ENCODE measurements around the gene BBS9. TPM values are rescaled to one million over a fixed set of nuclear protein-coding genes. Genes with fewer than 3 reads are reported as not detected.

BBS9 gene
- polyA plus RNA-seq, 1 donor from 2014 or later: 9.8 TPM

DNA sequence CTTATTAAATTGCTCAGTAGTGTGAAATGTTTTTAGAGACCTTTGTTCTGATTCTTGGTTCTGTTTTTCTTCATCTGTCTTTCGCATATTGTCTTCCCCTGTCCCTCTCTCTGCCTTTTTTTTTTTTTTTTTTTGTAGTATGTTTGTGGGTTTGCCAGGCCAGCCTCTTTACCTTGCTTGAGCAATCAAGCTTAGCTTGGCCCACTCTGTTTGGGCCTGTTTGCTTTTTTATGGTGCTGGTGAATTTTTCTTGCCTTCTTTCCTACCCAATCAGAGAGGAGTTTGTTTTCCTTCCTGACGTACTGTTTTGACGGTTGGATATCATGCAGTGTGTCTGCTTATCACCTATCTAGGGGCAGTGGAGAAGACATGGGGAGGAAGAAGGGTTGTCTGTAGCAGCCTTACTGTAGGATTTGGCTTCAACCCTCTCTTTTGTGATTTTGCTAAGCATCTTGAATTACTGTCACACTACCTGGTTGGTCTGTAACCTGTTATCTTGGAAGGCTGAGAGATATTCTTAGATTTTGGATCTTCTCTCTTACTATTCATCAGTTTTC lies 64.0 kb downstream of the BBS9 start:
- Histone ChIP-seq H3K4me3 (ENCODE audit: low read length) (no peak overlapping the region), H3F3A (ENCODE audit: insufficient read depth, low read length, poor library complexity, severe bottlenecking) (no peaks in the 10 kb centered on the region), H2AFZ (ENCODE audit: low read depth, low read length) (no peak overlapping the region), H3K9ac (ENCODE audit: low read length) (no peak overlapping the region), H3K36me3 (ENCODE audit: insufficient read depth, low read length) (no peaks in the 10 kb centered on the region), H3K9me2 (ENCODE audit: insufficient read depth, low read length) (no peaks in the 10 kb centered on the region), H3K9me3 (ENCODE audit: low read length) (no peaks in the 10 kb centered on the region), H3K27me3 (ENCODE audit: insufficient read depth, low read depth, low read length) (no peaks in the 10 kb centered on the region), H4K20me1 (ENCODE audit: insufficient read depth) (no peaks in the 10 kb centered on the region), H3K27ac (ENCODE audit: low read length) (no peak overlapping the region), H3K79me2 (replicated peaks; ENCODE audit: insufficient read depth, low read length) (no peaks in the 10 kb centered on the region), H3K4me2 (ENCODE audit: low read length) (no peak overlapping the region)
- TF ChIP-seq TAF1 (IDR thresholded peaks at IDR 0.05; ENCODE audit: low read depth): no peak
- TF ChIP-seq, protein P1, sequence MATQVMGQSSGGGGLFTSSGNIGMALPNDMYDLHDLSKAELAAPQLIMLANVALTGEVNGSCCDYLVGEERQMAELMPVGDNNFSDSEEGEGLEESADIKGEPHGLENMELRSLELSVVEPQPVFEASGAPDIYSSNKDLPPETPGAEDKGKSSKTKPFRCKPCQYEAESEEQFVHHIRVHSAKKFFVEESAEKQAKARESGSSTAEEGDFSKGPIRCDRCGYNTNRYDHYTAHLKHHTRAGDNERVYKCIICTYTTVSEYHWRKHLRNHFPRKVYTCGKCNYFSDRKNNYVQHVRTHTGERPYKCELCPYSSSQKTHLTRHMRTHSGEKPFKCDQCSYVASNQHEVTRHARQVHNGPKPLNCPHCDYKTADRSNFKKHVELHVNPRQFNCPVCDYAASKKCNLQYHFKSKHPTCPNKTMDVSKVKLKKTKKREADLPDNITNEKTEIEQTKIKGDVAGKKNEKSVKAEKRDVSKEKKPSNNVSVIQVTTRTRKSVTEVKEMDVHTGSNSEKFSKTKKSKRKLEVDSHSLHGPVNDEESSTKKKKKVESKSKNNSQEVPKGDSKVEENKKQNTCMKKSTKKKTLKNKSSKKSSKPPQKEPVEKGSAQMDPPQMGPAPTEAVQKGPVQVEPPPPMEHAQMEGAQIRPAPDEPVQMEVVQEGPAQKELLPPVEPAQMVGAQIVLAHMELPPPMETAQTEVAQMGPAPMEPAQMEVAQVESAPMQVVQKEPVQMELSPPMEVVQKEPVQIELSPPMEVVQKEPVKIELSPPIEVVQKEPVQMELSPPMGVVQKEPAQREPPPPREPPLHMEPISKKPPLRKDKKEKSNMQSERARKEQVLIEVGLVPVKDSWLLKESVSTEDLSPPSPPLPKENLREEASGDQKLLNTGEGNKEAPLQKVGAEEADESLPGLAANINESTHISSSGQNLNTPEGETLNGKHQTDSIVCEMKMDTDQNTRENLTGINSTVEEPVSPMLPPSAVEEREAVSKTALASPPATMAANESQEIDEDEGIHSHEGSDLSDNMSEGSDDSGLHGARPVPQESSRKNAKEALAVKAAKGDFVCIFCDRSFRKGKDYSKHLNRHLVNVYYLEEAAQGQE (IDR thresholded peaks at IDR 0.05; ENCODE audit: borderline replicate concordance): no peak
- TF ChIP-seq EZH2 (IDR thresholded peaks at IDR 0.05; ENCODE audit: borderline replicate concordance, insufficient read depth, low read length, poor library complexity, severe bottlenecking): no peak
- TF ChIP-seq, protein P2, sequence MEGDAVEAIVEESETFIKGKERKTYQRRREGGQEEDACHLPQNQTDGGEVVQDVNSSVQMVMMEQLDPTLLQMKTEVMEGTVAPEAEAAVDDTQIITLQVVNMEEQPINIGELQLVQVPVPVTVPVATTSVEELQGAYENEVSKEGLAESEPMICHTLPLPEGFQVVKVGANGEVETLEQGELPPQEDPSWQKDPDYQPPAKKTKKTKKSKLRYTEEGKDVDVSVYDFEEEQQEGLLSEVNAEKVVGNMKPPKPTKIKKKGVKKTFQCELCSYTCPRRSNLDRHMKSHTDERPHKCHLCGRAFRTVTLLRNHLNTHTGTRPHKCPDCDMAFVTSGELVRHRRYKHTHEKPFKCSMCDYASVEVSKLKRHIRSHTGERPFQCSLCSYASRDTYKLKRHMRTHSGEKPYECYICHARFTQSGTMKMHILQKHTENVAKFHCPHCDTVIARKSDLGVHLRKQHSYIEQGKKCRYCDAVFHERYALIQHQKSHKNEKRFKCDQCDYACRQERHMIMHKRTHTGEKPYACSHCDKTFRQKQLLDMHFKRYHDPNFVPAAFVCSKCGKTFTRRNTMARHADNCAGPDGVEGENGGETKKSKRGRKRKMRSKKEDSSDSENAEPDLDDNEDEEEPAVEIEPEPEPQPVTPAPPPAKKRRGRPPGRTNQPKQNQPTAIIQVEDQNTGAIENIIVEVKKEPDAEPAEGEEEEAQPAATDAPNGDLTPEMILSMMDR (IDR thresholded peaks at IDR 0.05; ENCODE audit: poor library complexity, severe bottlenecking): no peak
- TF ChIP-seq POLR2AphosphoS5 (IDR thresholded peaks at IDR 0.05): no peak
- no peak for TF ChIP-seq EP300 (conservative IDR thresholded peaks at IDR 0.05; ENCODE audit: poor library complexity, severe bottlenecking)
- no peak for TF ChIP-seq SMC3 (conservative IDR thresholded peaks at IDR 0.05; ENCODE audit: poor library complexity)
- TF ChIP-seq RAD21 (conservative IDR thresholded peaks at IDR 0.05): no peak
- TF ChIP-seq MXI1 (conservative IDR thresholded peaks at IDR 0.05; ENCODE audit: poor library complexity, severe bottlenecking): no peak

DNA sequence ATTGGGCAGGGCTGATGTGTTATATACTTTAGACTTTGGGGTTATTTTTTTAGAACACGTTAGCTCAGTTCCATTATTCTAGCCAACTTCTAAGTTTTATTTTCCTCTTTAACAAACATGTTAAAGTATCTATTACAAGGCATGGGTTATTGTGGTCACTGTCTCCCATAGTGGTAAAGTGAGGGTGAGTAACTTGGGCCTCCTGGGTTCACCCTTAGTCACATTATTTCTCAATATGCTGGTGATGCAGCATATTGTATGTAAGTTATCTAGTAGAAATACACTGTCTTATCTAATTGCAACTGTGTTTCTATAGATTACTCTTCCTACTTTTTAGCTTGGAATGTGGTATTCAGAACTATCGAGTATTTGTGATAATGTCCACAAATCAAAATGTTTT lies 65.9 kb downstream of the BBS9 start:
- Histone ChIP-seq H3K9me2 (ENCODE audit: insufficient read depth, low read length) (no peaks in the 10 kb centered on the region), H3K4me2 (ENCODE audit: low read length) (no peak overlapping the region), H3K4me3 (ENCODE audit: low read length) (no peak overlapping the region), H3K9ac (ENCODE audit: low read length) (no peak overlapping the region), H3K27me3 (ENCODE audit: insufficient read depth, low read depth, low read length) (no peaks in the 10 kb centered on the region), H3K79me2 (replicated peaks; ENCODE audit: insufficient read depth, low read length) (no peaks in the 10 kb centered on the region), H2AFZ (ENCODE audit: low read depth, low read length) (no peak overlapping the region), H3F3A (ENCODE audit: insufficient read depth, low read length, poor library complexity, severe bottlenecking) (no peaks in the 10 kb centered on the region), H4K20me1 (ENCODE audit: insufficient read depth) (no peaks in the 10 kb centered on the region), H3K9me3 (ENCODE audit: low read length) (no peaks in the 10 kb centered on the region), H3K36me3 (ENCODE audit: insufficient read depth, low read length) (no peaks in the 10 kb centered on the region), H3K27ac (ENCODE audit: low read length) (no peak overlapping the region)
- TF ChIP-seq TAF1 (IDR thresholded peaks at IDR 0.05; ENCODE audit: low read depth): no peak
- TF ChIP-seq MXI1 (conservative IDR thresholded peaks at IDR 0.05; ENCODE audit: poor library complexity, severe bottlenecking): no peak
- TF ChIP-seq, protein P1 (IDR thresholded peaks at IDR 0.05; ENCODE audit: borderline replicate concordance): no peak
- no peak for TF ChIP-seq POLR2AphosphoS5 (IDR thresholded peaks at IDR 0.05)
- TF ChIP-seq RAD21 (conservative IDR thresholded peaks at IDR 0.05): no peak
- no peak for TF ChIP-seq EP300 (conservative IDR thresholded peaks at IDR 0.05; ENCODE audit: poor library complexity, severe bottlenecking)
- no peak for TF ChIP-seq SMC3 (conservative IDR thresholded peaks at IDR 0.05; ENCODE audit: poor library complexity)
- TF ChIP-seq, protein P2 (IDR thresholded peaks at IDR 0.05; ENCODE audit: poor library complexity, severe bottlenecking): no peak
- no peak for TF ChIP-seq EZH2 (IDR thresholded peaks at IDR 0.05; ENCODE audit: borderline replicate concordance, insufficient read depth, low read length, poor library complexity, severe bottlenecking)

Measured in neural cell (in vitro differentiated cells).